WERI-Rb-1 (cell line): ENCODE results near the gene FNDC3B.

ENCODE experiments used
- DNase-seq: peaks from one replicate; pipeline ENCODE4 v3.0.0-alpha.2; 2020
- H3K27ac ChIP-seq: fragments of 250-450 bp; sonication (Bioruptor Pico); 2 replicates; pipeline ENCODE4 v1.5.1; 2020; ENCODE audit warnings: mild to moderate bottlenecking, moderate library complexity
- H3K27me3 ChIP-seq: fragments of 250-450 bp; sonication (Bioruptor Pico); 2 replicates; pipeline ENCODE4 v1.5.1; 2021; ENCODE audit warnings: mild to moderate bottlenecking, low read depth, moderate library complexity; ENCODE audit not compliant: insufficient read depth, severe bottlenecking
- H3K36me3 ChIP-seq: fragments of 250-450 bp; sonication (Bioruptor Pico); 2 replicates; pipeline ENCODE4 v1.5.1; 2020; ENCODE audit warnings: mild to moderate bottlenecking, moderate library complexity
- H3K4me3 ChIP-seq: 2 replicates; pipeline ENCODE4 v1.5.1; 2011; ENCODE audit warnings: low read depth, mild to moderate bottlenecking, control low read depth, low read length
- H3K9me3 ChIP-seq: fragments of 250-450 bp; sonication (Bioruptor Pico); 2 replicates; pipeline ENCODE4 v1.5.1; 2021; ENCODE audit warnings: mild to moderate bottlenecking, moderate library complexity; ENCODE audit not compliant: severe bottlenecking
- CTCF ChIP-seq: IDR thresholded peaks from 2 replicates; pipeline ENCODE4 v1.5.1; 2011; ENCODE audit warnings: low read depth, mild to moderate bottlenecking, control low read depth, inconsistent platforms, low read length

FNDC3B gene

GRCh38 chr3:172224560-172225214 lies 185.3 kb downstream of the FNDC3B start:
- H3K4me3 ChIP-seq = no peak overlapping the region
- no peak overlapping the region for H3K27ac ChIP-seq
- no peak for TF ChIP-seq CTCF
- H3K27me3 ChIP-seq = no peaks in the 10 kb centered on the region
- DNase-seq = no peak
- no peaks in the 10 kb centered on the region for H3K36me3 ChIP-seq
- no peaks in the 10 kb centered on the region for H3K9me3 ChIP-seq

- Histone ChIP-seq H3K27me3 (no peaks in the 10 kb centered on the region), H3K27ac (no peak overlapping the region), H3K9me3 (no peaks in the 10 kb centered on the region), H3K4me3 (no peak overlapping the region), H3K36me3 (no peaks in the 10 kb centered on the region)
- no peak for DNase-seq
- TF ChIP-seq CTCF = no peak
Measured at GRCh38 chr3:172225215-172225707, 185.9 kb downstream of the FNDC3B start.

- Histone ChIP-seq H3K9me3 (no peaks in the 10 kb centered on the region), H3K36me3 (no peaks in the 10 kb centered on the region), H3K27me3 (no peaks in the 10 kb centered on the region), H3K4me3 (no peak overlapping the region), H3K27ac (no peak overlapping the region)
- DNase-seq = no peak
- TF ChIP-seq CTCF = no peak
Measured at GRCh38 chr3:172226831-172227230, 187.5 kb downstream of the FNDC3B start.

GRCh38 chr3:172227340-172228035 lies 188.1 kb downstream of the FNDC3B start:
- Histone ChIP-seq H3K27me3 (no peaks in the 10 kb centered on the region), H3K9me3 (no peaks in the 10 kb centered on the region), H3K4me3 (no peak overlapping the region), H3K27ac (no peak overlapping the region), H3K36me3 (no peaks in the 10 kb centered on the region)
- no peak for DNase-seq
- no peak for TF ChIP-seq CTCF

GRCh38 chr3:172228036-172228415 lies 188.6 kb downstream of the FNDC3B start:
- no peaks in the 10 kb centered on the region for H3K36me3 ChIP-seq
- no peak overlapping the region for H3K4me3 ChIP-seq
- no peaks in the 10 kb centered on the region for H3K27me3 ChIP-seq
- no peaks in the 10 kb centered on the region for H3K9me3 ChIP-seq
- no peak for TF ChIP-seq CTCF
- no peak overlapping the region for H3K27ac ChIP-seq
- no peak for DNase-seq
